ENCODE data around the gene ADAMTSL2.

Gene ADAMTSL2

DNA sequence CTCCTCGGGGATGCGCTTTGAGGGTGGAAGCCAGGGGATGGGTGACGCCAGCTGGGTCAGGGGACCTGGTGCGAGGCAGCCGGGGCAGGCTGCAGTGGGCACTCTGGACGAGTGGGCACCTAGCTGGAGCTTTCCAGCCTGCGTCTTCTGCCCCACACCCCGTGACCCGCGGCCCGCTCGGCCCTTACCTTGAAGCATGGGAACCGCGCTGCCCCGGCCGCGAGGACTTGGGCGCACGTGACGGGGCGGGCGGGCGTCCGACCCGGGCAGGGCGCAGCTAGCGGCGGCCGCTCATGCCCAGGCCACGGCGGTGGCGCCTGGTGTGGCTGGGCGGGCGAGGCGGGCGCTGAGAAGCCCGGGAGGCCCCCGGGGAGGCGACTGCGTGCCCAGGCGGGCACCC lies 74.4 kb downstream of the ADAMTSL2 start:
- DNase-seq, result no peak

DNA sequence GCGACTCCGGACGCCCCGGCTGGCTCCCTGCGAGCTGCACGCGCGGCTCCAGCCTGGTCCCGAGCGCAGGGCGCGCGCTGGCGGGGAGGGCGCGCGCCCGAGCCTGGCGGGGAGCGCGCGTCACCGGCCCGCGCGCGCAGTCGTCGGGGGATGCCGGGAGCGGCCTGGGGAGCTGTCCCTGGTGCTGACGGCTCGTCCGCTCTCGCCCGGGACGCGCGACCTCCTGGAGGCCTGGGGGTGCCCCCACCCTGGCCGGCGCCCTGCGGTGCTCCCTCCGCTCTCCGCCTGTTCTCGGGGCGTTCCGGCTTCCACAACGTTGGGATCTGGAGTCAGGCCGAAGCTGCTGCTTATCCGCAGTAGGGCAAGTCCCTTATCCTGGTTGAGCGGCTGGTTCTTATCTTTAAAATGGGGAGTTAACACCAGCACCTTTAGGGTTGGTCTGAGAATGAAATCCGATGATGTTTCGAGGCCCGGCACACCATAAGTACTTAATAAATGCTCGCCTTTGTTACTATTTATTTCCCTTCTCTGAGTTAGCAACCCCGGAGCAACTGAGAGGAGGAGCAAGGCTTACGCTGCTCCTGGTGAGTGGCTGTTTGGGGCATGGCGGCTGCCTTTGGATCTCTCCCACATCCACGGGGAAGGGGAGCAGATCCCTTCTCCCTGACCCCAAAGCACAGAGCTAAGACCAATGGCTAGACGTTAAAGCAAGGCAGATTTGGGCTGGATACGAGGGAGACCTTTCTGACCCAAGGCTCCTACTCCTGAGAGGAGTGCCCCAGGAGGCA lies 75.0 kb downstream of the ADAMTSL2 start, which contains the start of gene FAM163B:
TSS of gene FAM163B (minus strand) at position 79 of the 788 bp plus-strand sequence. CDS start 29,166 bp downstream, outside the sequence.
- DNase-seq, result peak; percentile 14

DNA sequence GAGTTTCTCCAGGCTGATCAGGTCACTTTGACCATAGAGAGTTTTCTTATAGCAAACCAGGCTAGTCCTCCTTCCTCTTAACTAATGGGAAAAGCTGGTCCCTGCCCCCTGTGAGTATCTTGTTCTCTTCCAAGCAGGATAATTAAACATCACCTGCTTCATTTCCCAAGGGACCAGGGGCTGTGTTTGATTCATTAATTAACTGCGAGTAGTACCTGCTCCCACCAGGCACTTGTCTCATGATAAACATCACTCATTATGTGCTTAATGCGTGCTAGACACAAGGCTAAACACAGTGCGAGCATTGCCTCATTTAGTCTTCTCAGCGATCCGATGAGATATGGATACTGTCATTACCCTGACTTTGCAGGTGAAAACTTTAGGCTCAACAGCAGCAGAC lies 76.3 kb downstream of the ADAMTSL2 start:
- DNase-seq, result no peak

DNA sequence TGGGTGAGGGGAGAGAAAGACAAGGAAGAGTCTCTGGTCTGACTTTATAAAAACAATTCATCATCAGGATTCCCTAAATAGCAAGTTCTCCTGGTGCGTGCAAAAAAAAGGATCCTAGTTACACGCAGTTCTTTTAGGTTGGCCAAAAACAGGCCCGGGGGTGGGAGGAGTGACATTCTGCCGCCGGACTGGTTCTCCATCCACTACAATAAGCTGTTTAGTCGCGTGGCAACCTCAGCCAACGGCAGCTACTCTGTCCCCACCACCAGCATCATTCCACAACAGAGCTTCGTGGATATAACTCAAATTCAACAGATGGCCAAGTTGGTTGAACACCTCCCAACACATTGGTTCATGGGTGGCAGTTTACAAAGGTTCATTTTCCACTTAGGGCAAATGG lies 77.5 kb downstream of the ADAMTSL2 start:
- DNase-seq, result no peak

DNA sequence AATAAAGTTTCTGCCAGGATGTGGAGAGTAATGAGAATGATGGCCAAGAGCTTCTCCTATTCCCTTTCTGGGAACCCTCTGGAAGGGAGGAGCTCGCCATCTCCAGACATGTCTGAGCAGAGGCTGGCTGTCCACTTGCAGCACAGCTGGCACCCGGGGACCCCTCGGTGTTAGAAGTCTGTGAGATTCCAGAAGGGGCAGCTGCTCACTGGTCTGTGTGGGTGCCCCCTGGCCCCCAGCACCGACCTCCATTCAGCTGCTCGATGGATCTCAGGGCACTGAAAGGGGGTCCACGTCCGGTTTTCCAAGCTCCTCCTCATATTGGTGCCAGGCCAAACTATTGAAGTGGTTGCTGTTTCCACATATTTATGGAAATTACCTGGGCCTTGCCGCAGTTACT lies 78.3 kb downstream of the ADAMTSL2 start:
- DNase-seq, result no peak

DNA sequence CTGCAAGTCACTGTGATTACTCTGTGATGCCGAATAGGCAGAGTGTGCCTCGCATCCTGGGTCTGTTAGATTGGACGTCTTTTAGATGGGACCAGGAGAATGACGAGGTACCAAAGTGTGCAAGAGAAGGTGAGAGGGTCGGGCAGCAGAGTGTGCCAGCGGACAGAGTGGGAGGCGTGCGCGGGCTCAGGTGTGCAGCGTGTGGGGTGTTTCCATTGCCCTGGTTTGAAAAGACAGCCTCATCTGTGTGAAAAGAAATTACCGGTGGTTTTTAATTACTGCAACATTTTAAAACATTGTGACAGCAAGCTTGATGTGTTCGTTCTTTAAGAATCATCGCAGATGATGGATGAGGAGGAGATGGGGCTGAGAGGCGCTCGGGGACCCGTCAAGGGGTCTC lies 78.9 kb downstream of the ADAMTSL2 start:
- no peak for DNase-seq

DNA sequence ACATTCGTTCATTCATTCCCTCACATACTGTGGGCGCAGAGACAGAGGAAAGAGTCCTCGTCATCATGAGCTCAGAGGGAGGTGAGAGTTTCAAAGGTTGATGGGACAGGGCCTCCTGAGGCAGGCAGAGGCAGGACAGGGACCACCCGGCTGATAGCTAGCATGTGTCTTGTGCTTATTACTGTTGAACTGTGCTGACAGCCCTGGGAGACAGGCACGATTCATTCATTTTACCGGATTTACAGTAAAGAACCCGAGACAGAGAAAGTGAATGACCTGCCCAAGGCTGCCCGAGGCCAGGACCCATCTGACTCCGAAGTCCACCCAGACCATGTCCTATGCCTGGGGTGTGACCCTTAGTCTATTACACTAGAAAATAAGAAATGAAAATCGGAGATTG lies 79.6 kb downstream of the ADAMTSL2 start:
- DNase-seq, result no peak

DNA sequence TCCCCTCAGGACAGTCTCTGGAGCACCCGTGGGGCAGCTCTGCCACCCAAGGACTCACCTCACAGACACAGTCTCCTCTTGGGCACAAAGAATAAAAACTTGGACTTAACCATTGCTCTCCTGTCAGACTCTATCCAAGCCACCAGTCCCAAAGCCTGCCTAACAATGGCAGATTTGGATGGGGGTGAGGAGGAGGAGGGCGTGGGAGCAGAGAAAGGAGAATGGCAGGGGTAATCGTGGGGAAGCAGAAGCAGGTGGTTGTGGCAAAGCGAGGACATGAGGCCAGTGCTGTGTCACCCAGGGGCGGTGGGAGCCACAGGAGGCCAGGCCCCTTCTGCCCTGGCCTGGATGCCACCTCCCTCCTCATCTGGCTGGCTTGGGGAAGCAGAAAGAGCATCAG lies 80.2 kb downstream of the ADAMTSL2 start:
- DNase-seq, result no peak

DNA sequence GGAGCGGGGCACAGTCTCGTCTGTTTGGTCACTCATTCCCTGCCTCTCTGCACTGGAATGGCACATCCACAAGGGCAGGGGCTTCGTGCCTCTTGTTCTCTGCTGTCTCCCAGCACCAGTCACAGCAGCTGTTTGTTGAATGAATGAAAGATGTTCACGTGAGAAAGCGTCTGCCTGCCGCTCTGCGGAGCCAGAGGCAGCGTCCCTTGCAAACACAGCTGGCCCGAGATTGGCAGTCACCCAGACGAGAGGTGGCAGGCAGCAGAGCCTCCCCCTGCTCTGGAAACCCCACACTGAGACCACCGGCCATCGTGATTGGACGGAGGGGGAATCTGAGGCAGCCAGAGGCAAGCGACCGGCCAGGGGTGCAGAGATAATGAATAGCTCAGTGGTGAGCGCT lies 80.7 kb downstream of the ADAMTSL2 start:
- no peak for DNase-seq

DNA sequence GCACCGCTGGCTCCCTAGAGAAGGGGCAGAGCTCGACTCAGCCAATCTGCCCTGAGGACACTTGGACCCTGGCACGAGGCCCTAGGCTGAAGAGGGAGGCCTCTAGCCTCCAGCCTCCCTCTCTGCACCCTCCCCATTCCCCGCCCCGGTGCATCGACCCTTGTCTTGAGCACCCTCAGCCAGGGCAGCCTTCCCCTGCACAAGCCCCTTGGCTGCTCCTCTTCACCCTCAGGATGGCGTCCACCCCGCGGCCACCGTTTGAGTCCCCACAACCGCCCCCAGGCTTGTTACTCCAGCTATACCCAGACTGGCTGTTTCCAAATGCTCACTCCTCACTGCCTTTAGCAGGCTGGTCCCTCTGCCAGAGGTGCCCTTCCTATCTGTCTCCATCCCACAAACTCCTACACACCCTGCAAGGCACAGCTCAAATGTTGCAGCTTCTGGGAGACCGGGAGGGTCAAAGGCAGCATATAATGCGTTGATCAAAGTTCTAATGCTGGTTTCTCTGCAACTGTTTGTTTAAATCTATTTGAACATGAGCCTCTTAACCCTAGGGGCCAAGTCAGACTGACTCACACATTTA lies 81.2 kb downstream of the ADAMTSL2 start:
- no peak for DNase-seq

DNA sequence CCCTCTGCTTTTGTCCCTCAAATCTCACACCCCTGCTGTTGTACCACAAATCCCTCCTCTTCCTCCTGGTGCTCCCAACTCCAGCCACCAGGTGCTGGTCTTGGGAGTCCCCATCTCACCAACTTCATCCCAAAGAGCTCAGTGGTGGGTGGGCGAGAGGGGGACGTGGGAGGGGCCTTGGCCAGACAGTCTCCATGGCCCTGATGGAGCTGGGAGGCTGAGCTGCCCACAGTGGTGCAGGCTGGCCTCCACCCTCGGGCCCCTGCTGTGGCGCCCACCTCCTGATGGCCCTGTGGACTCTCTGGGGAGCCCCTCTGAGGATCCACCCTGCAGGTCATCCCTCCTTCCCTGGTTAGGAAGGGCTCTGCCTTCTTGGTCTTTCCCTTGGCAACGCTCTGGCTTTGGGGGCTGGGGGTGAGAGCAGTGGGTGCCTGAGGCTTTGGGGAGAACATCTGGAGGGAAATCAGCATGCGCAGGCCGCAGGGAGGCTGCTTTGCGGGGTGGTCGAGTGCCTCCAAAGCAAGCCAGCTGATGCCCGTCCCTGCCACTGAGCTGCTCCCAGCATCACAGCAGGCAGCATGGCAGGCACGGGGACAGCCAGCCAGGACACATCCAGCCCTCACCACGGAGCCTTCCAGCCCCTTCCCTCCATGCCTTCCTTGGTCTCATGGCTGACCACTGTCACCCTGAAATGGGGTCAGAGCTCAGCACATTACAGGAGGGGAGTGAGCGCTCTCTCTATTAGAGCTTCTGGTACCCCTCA lies 82.3 kb downstream of the ADAMTSL2 start:
- DNase-seq, result no peak

DNA sequence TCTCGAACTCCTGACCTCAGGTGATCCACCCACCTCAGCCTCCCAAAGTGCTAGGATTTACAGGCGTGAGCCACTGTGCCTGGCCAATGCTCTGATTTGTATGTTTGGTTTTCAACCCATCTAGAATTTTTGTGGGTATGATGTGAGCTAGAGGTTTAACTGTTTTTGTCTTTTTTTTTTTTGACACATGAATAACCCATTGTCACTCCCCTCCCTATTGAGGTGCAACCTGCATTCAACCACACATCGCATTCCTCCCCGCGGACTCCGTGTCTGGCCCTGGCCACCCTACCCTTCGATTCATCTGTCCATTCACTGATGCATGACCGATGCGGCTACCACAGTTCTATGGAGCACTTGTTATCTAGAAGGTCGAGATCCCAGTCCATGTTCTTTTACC lies 84.2 kb downstream of the ADAMTSL2 start:
- no peak for DNase-seq

DNA sequence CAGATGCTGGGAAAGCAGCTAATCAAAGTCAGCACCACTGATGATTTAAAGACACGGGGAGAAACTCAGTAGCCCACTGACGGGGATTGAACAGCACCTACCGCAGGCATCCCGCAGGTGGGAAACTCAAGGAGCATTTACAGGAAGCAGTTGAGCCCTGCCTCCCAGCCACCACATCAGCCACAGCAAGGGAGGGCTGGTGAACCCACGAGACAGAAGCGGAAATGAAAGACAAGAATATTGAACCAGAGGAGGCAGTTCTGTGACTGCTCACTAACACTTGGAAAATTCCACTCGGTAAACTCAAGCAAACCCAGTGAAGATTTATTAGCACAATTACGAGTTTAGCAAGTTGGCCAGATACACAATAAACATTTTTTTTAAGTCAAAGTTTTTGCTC lies 85.3 kb downstream of the ADAMTSL2 start:
- DNase-seq, result no peak

DNA sequence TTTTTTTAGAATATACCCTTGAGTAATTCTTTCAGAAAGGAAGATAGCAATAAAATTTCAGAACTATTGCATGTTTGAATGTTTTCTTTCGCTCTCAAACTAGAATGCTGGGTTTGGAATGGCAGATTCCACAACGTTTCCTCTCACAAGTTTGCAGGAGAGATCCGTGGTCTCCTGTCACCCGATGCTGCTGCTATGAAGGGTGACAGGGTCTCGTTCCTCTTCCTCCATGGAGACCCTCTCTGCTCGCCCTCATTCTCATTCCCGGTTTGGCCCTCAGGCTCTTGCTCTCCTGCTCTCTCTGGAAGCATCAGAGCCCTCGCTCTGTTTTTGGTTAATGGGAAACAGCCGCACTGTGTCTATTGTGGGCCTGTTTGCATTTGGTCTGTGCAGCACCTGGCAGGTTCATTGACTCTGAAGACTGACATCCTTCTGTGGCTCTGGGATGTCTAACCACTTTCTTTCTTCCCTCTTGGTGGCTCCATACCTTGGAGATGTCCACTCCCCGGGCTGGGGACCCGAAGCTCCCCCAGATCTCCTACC lies 87.3 kb downstream of the ADAMTSL2 start:
- no peak for DNase-seq

DNA sequence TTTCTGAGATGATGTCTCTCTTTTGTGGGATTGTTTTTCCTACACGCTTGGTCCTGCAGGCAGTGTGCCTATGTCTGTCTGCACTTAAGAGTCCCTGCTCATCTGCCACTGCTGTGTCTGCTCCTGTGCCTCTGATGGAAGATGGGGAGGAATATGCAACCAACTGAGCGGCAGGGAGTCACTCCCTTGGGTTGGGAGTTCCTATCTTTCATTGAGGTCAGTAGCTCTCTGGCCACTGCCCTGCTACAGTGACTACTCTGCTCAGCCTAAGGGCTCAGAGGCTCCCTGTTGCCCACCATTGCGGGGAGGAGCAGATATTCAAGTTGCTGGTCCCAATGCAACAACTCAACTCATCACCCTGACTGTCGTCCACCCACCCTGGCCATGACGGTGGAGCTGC lies 88.1 kb downstream of the ADAMTSL2 start:
- no peak for DNase-seq

All from fibroblast of skin of abdomen (primary cell).